Stimulated activated CD8-positive, alpha-beta memory T cell treated with anti-CD3 and anti-CD28 coated beads, Interleukin-4, amount 100 ng/mL, for 48 hours (primary cell): ENCODE data around the gene RASGRP2.

Experiments
- DNase-seq: peaks from one replicate; pipeline ENCODE4 v3.0.0-alpha.2; 2020

RASGRP2 gene

GRCh38 chr11:64743591-64744543, at the start of gene RASGRP2:
Gene RASGRP2, minus strand, starts transcription at chr11:64744142. Its CDS starts 1,276 bp downstream, at chr11:64742866.
- peak; percentile 91 for DNase-seq

- DNase-seq: no peak
These were observed 48.5 kb upstream of the RASGRP2 start for GRCh38 chr11:64792482-64792881.

- DNase-seq: no peak
These were observed 47.9 kb upstream of the RASGRP2 start for GRCh38 chr11:64791781-64792291.

- no peak for DNase-seq
These were observed 46.5 kb upstream of the RASGRP2 start for GRCh38 chr11:64790205-64791095.

GRCh38 chr11:64789331-64790204, 45.6 kb upstream of the RASGRP2 start:
- no peak for DNase-seq

- DNase-seq: no peak
These were observed 44.6 kb upstream of the RASGRP2 start for GRCh38 chr11:64788321-64789215.

GRCh38 chr11:64787526-64788320, 43.8 kb upstream of the RASGRP2 start:
- DNase-seq: peak; percentile 77

- DNase-seq: no peak
These were observed 42.4 kb upstream of the RASGRP2 start for GRCh38 chr11:64786308-64786707.

GRCh38 chr11:64784813-64785581, 41.1 kb upstream of the RASGRP2 start:
- no peak for DNase-seq

GRCh38 chr11:64778473-64779298, 34.7 kb upstream of the RASGRP2 start, which contains the start of gene SF1:
Gene SF1, minus strand, starts transcription at chr11:64778542. Its CDS starts 150 bp downstream, at chr11:64778392.
- peak; percentile 98 for DNase-seq

- no peak for DNase-seq
These were observed 34.2 kb upstream of the RASGRP2 start for GRCh38 chr11:64778223-64778472.

GRCh38 chr11:64777449-64778222, 33.7 kb upstream of the RASGRP2 start:
- peak; percentile 86 for DNase-seq

- DNase-seq: no peak
These were observed 32.9 kb upstream of the RASGRP2 start for GRCh38 chr11:64776875-64777274.

GRCh38 chr11:64776425-64776824, 32.5 kb upstream of the RASGRP2 start:
- no peak for DNase-seq

GRCh38 chr11:64774144-64774543, 30.2 kb upstream of the RASGRP2 start:
- DNase-seq: no peak

- no peak for DNase-seq
These were observed 28.5 kb upstream of the RASGRP2 start for GRCh38 chr11:64772303-64773018.

- DNase-seq: no peak
These were observed 27.9 kb upstream of the RASGRP2 start for GRCh38 chr11:64771861-64772260.
